NCI-H446 treated with DMSO at 0.1 percent for 48 hours (cell line): ENCODE data around the gene TNKS2.

Source experiments
- DNase-seq: peaks from one replicate; lab custom pipeline; 2025; lab: John Stamatoyannopoulos, UW

The TNKS2 gene

GRCh38 chr10:91908337-91909116 is 110.3 kb downstream of the TNKS2 start:
- peak; percentile 49 for DNase-seq

GRCh38 chr10:91909117-91909677 is 111.0 kb downstream of the TNKS2 start, which contains the start of gene FGFBP3:
Gene FGFBP3, minus strand, starts transcription at chr10:91909486. Its CDS starts 517 bp downstream, at chr10:91908969.
- DNase-seq: peak; percentile 68

- no peak for DNase-seq
Observed at GRCh38 chr10:91910467-91910866, 112.2 kb downstream of the TNKS2 start.
